ENCODE results near the gene DPF1.

The DPF1 gene

GRCh38 chr19:38213911-38214625 lies 10.0 kb downstream of the DPF1 start:
- no peak overlapping the region for H2BK5ac ChIP-seq (ENCODE audit: low read length)
- no CpG with 5 or more reads among the region's 24 CpGs for WGBS (ENCODE audit: extremely low coverage, insufficient coverage, low lambda C conversion rate)
- H2BK120ac ChIP-seq (ENCODE audit: low read depth, low read length), result no peak overlapping the region
- no peaks in the 10 kb centered on the region for H3K36me3 ChIP-seq (ENCODE audit: control insufficient read depth, insufficient read depth, low read length)
- no peak overlapping the region for H3K56ac ChIP-seq (ENCODE audit: low read length)
- H3K27ac ChIP-seq (ENCODE audit: low read depth, low read length), result no peak overlapping the region
- H3K4me1 ChIP-seq (ENCODE audit: control insufficient read depth, low read depth, low read length), result peaks cover 3% of the 10 kb centered on the region
- no peak overlapping the region for H2AK5ac ChIP-seq (ENCODE audit: low read length)
- H3K79me2 ChIP-seq (ENCODE audit: control insufficient read depth, insufficient read depth, low read length), result no peaks in the 10 kb centered on the region
- H4K8ac ChIP-seq (ENCODE audit: low read depth, low read length), result no peak overlapping the region
- H3K4me3 ChIP-seq (ENCODE audit: low read length), result no peak overlapping the region
- H3K18ac ChIP-seq (ENCODE audit: low read length), result no peak overlapping the region
- no peak overlapping the region for H2BK15ac ChIP-seq (replicated peaks; ENCODE audit: low read depth)
- no peak overlapping the region for H3K9ac ChIP-seq (ENCODE audit: low read length)
- no peak overlapping the region for H3K4me2 ChIP-seq (ENCODE audit: low read length)
- no peaks in the 10 kb centered on the region for H3K27me3 ChIP-seq (ENCODE audit: insufficient read depth, low read length, poor library complexity)
- no peak overlapping the region for H4K5ac ChIP-seq (ENCODE audit: low read length)
- DNase-seq, result peak; percentile 56
- no peak overlapping the region for H3K4ac ChIP-seq (ENCODE audit: low read depth, low read length)
- H3K23ac ChIP-seq (ENCODE audit: low read length), result no peak overlapping the region
- H3K79me1 ChIP-seq (ENCODE audit: low read length), result no peaks in the 10 kb centered on the region

GRCh38 chr19:38213469-38213868 lies 10.6 kb downstream of the DPF1 start:
- Histone ChIP-seq H2BK120ac (ENCODE audit: low read depth, low read length) (no peak overlapping the region), H3K56ac (ENCODE audit: low read length) (no peak overlapping the region), H3K4ac (ENCODE audit: low read depth, low read length) (no peak overlapping the region), H2AK5ac (ENCODE audit: low read length) (no peak overlapping the region), H3K9ac (ENCODE audit: low read length) (no peak overlapping the region), H3K4me2 (ENCODE audit: low read length) (no peak overlapping the region), H3K79me1 (ENCODE audit: low read length) (no peaks in the 10 kb centered on the region), H3K23ac (ENCODE audit: low read length) (no peak overlapping the region), H3K27me3 (ENCODE audit: insufficient read depth, low read length, poor library complexity) (no peaks in the 10 kb centered on the region), H3K18ac (ENCODE audit: low read length) (no peak overlapping the region), H2BK5ac (ENCODE audit: low read length) (no peak overlapping the region), H4K5ac (ENCODE audit: low read length) (no peak overlapping the region), H2BK15ac (replicated peaks; ENCODE audit: low read depth) (no peak overlapping the region), H3K27ac (ENCODE audit: low read depth, low read length) (no peak overlapping the region), H3K36me3 (ENCODE audit: control insufficient read depth, insufficient read depth, low read length) (no peaks in the 10 kb centered on the region), H4K8ac (ENCODE audit: low read depth, low read length) (no peak overlapping the region), H3K4me3 (ENCODE audit: low read length) (no peak overlapping the region), H3K4me1 (ENCODE audit: control insufficient read depth, low read depth, low read length) (peaks cover 5% of the 10 kb centered on the region), H3K79me2 (ENCODE audit: control insufficient read depth, insufficient read depth, low read length) (no peaks in the 10 kb centered on the region)
- DNase-seq, result no peak
- WGBS (ENCODE audit: extremely low coverage, insufficient coverage, low lambda C conversion rate), result no CpG with 5 or more reads among the region's 23 CpGs

- H4K8ac ChIP-seq (ENCODE audit: low read depth, low read length), result no peak overlapping the region
- H3K23ac ChIP-seq (ENCODE audit: low read length), result no peak overlapping the region
- no peaks in the 10 kb centered on the region for H3K36me3 ChIP-seq (ENCODE audit: control insufficient read depth, insufficient read depth, low read length)
- no peak overlapping the region for H3K18ac ChIP-seq (ENCODE audit: low read length)
- H2BK5ac ChIP-seq (ENCODE audit: low read length), result no peak overlapping the region
- no CpG with 5 or more reads among the region's 15 CpGs for WGBS (ENCODE audit: extremely low coverage, insufficient coverage, low lambda C conversion rate)
- H3K9ac ChIP-seq (ENCODE audit: low read length), result no peak overlapping the region
- no peak overlapping the region for H2BK15ac ChIP-seq (replicated peaks; ENCODE audit: low read depth)
- H3K4me2 ChIP-seq (ENCODE audit: low read length), result no peak overlapping the region
- no peak overlapping the region for H4K5ac ChIP-seq (ENCODE audit: low read length)
- H3K79me1 ChIP-seq (ENCODE audit: low read length), result no peaks in the 10 kb centered on the region
- no peak overlapping the region for H3K56ac ChIP-seq (ENCODE audit: low read length)
- no peak overlapping the region for H2AK5ac ChIP-seq (ENCODE audit: low read length)
- no peak overlapping the region for H2BK120ac ChIP-seq (ENCODE audit: low read depth, low read length)
- no peak overlapping the region for H3K27ac ChIP-seq (ENCODE audit: low read depth, low read length)
- H3K4me3 ChIP-seq (ENCODE audit: low read length), result no peak overlapping the region
- H3K27me3 ChIP-seq (ENCODE audit: insufficient read depth, low read length, poor library complexity), result no peaks in the 10 kb centered on the region
- DNase-seq, result peak; percentile 60
- H3K79me2 ChIP-seq (ENCODE audit: control insufficient read depth, insufficient read depth, low read length), result no peaks in the 10 kb centered on the region
- peaks cover 8% of the 10 kb centered on the region for H3K4me1 ChIP-seq (ENCODE audit: control insufficient read depth, low read depth, low read length)
- H3K4ac ChIP-seq (ENCODE audit: low read depth, low read length), result no peak overlapping the region
These were observed 12.3 kb downstream of the DPF1 start for GRCh38 chr19:38211766-38212165.

GRCh38 chr19:38211151-38211591 lies 12.9 kb downstream of the DPF1 start:
- Histone ChIP-seq H2BK120ac (ENCODE audit: low read depth, low read length) (no peak overlapping the region), H3K23ac (ENCODE audit: low read length) (no peak overlapping the region), H3K27ac (ENCODE audit: low read depth, low read length) (no peak overlapping the region), H2AK5ac (ENCODE audit: low read length) (no peak overlapping the region), H3K4me2 (ENCODE audit: low read length) (peak overlapping the region; percentile 68), H3K9ac (ENCODE audit: low read length) (no peak overlapping the region), H3K18ac (ENCODE audit: low read length) (peak overlapping the region; percentile 8), H3K79me1 (ENCODE audit: low read length) (no peaks in the 10 kb centered on the region), H3K27me3 (ENCODE audit: insufficient read depth, low read length, poor library complexity) (no peaks in the 10 kb centered on the region), H3K79me2 (ENCODE audit: control insufficient read depth, insufficient read depth, low read length) (no peaks in the 10 kb centered on the region), H2BK5ac (ENCODE audit: low read length) (no peak overlapping the region), H3K36me3 (ENCODE audit: control insufficient read depth, insufficient read depth, low read length) (no peaks in the 10 kb centered on the region), H3K4ac (ENCODE audit: low read depth, low read length) (no peak overlapping the region), H3K56ac (ENCODE audit: low read length) (no peak overlapping the region), H4K5ac (ENCODE audit: low read length) (no peak overlapping the region), H3K4me1 (ENCODE audit: control insufficient read depth, low read depth, low read length) (peaks cover 8% of the 10 kb centered on the region), H3K4me3 (ENCODE audit: low read length) (no peak overlapping the region), H4K8ac (ENCODE audit: low read depth, low read length) (no peak overlapping the region), H2BK15ac (replicated peaks; ENCODE audit: low read depth) (no peak overlapping the region)
- no CpG with 5 or more reads among the region's 27 CpGs for WGBS (ENCODE audit: extremely low coverage, insufficient coverage, low lambda C conversion rate)
- peak; percentile 48 for DNase-seq

GRCh38 chr19:38210458-38210987 lies 13.5 kb downstream of the DPF1 start:
- Histone ChIP-seq H3K4ac (ENCODE audit: low read depth, low read length) (no peak overlapping the region), H4K5ac (ENCODE audit: low read length) (no peak overlapping the region), H2BK5ac (ENCODE audit: low read length) (no peak overlapping the region), H3K79me2 (ENCODE audit: control insufficient read depth, insufficient read depth, low read length) (no peaks in the 10 kb centered on the region), H3K27me3 (ENCODE audit: insufficient read depth, low read length, poor library complexity) (no peaks in the 10 kb centered on the region), H3K4me3 (ENCODE audit: low read length) (no peak overlapping the region), H3K36me3 (ENCODE audit: control insufficient read depth, insufficient read depth, low read length) (no peaks in the 10 kb centered on the region), H3K56ac (ENCODE audit: low read length) (peak overlapping the region; percentile 50), H2AK5ac (ENCODE audit: low read length) (no peak overlapping the region), H2BK120ac (ENCODE audit: low read depth, low read length) (no peak overlapping the region), H3K18ac (ENCODE audit: low read length) (no peak overlapping the region), H3K4me1 (ENCODE audit: control insufficient read depth, low read depth, low read length) (peaks cover 8% of the 10 kb centered on the region), H2BK15ac (replicated peaks; ENCODE audit: low read depth) (no peak overlapping the region), H4K8ac (ENCODE audit: low read depth, low read length) (no peak overlapping the region), H3K4me2 (ENCODE audit: low read length) (peak overlapping the region; percentile 68), H3K79me1 (ENCODE audit: low read length) (no peaks in the 10 kb centered on the region), H3K9ac (ENCODE audit: low read length) (peak overlapping the region; percentile 39), H3K23ac (ENCODE audit: low read length) (no peak overlapping the region), H3K27ac (ENCODE audit: low read depth, low read length) (no peak overlapping the region)
- DNase-seq, result peak; percentile 91
- no CpG with 5 or more reads among the region's 24 CpGs for WGBS (ENCODE audit: extremely low coverage, insufficient coverage, low lambda C conversion rate)

All from mesendoderm (in vitro differentiated cells).